ENCODE results near the gene LENG8.
"Not testable (repeated sequence)": the region's sequence is repeated elsewhere in the genome, so short reads cannot be mapped to it uniquely, and the experiment has no call there.

The LENG8 gene

DNA sequence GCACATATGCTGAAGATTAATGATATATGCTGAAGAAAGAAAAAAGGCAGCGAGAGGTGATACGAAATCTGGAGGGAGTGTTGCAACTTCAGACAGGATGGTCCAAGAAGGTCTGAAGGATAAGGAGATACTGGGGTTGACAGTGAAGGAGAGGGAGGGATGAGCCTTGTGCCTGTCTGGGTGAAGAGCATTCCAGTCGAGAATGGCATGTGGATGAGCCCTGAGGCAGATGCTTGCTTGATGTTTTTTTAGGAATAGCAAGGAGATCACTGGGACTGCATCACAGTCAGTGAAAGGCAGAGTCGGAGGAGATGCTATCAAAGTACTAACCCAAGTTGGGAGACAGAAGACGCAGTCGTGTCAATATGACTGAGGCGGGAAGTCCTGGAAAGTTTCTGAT is 40.3 kb downstream of the LENG8 start:
- no peak for DNase-seq

DNA sequence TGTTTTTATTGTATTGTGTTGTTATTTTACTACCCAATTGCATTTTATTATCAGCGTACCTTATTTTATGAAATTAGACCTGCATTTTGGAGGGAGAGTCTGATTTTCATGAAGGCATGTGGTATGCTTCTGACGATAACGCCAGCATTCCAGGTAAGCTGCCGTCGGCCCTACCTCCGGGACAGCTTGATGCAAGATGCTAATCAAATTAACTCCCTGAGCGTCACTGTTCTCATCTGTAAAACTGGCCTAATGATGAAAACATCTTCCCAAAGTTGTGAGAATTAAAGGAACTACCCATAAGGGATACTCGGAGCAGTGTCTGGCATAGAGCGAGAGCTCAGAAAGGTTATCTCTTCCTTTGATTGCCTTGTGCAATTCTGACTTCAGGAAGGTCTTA is 40.8 kb downstream of the LENG8 start:
- no peak for DNase-seq

DNA sequence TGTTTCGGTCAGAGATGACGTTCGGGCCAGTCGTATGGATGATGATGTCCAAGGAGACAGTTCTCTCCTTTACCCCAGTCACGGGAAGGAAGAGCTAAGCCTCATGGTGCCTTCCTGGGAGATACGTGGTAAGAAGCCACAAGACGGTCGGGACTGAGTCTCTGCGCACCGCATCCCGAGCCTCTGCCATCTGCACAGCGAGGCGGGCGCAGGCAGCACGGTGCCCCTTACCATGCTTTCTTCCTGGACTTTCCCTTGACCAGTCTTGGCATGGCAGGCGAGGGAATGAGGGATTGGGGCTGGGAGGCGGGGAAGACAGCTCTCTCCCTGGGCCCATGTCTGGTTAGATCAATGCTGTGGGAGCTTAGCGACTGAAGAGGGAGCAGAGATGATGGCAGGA is 43.6 kb downstream of the LENG8 start:
- no peak for DNase-seq

DNA sequence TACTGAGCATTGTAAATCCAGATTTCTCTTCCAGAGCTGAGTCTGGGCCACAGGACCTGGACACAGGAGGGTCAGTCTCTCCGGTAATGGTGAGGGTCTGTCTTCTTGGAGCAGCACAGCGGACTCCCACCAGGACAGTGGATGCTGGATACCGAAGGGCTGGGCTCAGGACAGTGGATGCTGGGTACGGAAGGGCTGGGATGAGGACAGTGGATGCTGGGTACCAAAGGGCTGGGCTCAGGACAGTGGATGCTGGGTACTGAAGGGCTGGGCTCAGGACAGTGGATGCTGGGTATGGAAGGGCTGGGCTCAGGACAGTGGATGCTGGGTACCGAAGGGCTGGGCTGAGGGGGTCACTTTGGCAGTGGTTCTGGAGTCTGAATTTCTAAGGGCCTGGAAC is 44.1 kb downstream of the LENG8 start:
- not testable (repeated sequence) for DNase-seq

DNA sequence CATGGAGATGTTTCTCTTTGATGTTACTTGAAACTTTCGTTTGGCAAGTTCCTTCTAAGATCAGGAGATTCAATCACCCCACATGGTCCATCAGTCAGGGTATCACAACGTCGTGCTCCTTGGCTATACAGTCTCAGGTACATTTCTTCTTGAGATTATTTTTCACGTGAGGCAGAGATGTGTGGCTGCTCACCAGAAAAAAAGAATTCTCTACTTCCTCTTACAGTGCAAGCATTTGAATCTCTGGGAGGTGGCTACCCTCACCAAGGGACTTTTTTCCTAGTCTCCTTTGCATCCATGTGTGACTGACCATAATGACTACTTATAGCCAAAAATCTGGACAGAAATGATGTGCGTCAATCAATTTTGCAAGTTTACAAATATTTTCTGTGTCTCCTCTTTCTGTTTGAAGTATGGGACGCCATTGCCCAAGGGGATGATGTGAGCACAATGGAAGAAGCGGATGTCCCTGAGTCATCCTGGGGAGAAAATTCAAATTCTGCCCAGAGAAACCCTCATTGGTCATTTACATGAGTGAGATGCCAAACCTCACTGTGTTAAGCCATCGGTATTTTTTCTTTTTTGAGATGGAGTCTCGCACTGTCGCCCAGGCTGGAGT is 45.1 kb downstream of the LENG8 start:
- DNase-seq = no peak

DNA sequence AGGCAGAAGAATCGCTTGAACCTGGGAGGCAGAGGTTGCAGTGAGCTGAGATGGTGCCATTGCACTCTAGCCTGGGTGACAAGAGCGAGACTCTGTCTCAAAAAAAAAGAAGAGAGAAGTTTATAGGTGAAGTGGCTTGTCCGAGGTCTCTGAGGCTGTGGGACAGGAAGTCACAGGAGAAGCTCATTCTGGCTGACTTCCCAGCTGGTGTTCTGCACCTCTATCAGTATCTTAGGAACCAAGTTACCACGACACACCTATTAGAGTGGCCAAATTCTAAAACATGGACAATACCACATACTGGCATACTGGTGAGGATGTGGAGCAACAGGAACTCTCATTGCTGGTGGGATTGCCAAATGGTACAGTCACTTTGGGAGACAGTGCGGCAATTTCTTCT is 46.3 kb downstream of the LENG8 start:
- not testable (repeated sequence) for DNase-seq

DNA sequence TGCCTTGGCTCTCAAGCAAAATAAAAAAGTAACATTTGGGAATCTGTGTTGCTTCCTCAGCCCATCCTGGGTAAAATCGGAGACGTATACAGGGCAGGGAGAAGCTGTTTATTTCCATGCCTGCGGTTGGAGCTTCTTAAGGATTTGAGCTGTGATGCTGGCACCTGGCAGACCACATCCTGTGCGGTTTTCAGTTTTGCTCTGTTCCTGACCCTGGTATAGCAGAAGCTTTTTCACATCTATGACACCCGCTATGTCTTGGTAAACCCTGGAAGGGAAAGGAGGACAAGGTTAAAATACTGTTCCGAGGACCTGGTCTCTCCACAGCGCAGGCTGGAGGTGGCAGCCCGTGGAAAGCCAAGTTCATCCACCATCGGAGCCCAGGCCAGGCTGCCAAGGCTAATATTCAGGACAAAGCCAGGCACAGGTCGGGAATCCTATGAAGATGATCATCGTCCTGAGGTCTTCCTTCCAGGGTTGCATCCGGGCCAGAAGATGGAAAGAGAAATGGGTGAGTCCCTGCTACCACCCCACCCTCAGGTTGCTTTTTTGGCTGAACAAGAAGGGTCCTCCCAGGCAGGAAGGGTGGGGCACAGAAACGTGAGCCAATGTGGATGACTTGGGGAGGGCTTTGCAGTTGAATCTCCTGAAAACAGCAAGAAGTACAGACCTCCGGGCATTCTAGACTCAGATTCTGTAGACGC is 48.9 kb downstream of the LENG8 start:
- DNase-seq = not testable (repeated sequence)

DNA sequence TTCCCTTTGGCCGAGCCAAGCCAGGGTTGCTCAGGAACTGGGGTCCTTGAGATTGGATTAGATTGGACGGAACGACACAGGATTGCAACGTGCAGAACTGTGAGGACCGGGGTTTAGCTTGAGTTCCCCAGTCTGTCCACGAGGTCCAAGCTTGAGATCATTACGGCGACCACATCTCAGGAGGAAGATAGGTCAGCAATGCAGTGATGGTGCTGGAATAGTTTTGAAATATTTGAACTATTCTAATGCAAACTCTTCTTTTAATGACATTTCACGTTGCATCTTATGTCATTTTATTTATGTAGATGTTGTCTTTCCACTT is 49.4 kb downstream of the LENG8 start:
- not testable (repeated sequence) for DNase-seq

DNA sequence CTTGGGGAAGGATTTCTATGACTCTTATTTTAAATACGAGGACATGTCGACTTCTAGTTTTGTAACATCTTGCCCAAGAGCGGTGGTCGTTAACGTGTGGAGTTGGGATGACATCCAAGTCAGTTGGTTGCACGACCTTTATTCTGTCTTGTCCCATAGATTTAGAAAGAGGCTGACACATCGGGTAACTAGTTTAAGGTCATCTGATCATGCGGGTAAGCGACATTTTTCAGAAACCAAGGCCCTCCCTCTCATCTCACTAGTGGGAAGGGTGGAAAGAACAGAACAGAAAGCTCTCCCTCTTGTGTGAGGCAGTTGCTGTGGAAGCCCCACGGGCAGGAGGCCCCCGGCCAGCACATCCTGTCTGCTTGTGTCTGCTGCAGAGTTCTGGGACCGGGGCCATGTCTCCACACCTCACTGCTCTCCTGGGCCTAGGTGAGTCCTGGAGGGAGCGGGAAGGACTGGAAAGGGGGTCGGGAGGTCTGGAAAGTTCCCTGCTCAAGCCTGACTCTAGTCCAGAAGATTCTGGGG is 53.6 kb downstream of the LENG8 start, which contains the start of gene LAIR2:
TSS of gene LAIR2 (plus strand) at position 314 of the 531 bp plus-strand sequence. CDS start at position 402, 88 bp downstream.
- DNase-seq = no peak

DNA sequence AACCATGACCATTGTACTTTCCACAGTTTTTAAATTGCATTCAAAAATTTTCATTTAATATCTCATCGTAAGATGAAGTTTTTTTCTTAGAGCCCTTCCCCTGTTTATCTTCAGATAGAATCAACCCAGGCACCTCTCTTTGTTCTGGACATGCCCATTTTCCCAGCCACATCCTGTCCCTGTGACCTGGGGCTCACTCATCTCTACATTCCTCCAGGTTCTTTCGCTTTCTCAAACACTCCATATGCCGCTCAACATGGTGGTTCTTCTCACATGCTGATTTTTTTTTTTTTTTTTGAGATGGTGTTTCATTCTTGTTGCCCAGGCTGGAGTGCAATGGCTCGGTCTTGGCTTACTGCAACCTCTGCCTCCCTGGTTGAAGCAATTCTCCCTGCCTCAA is 56.5 kb downstream of the LENG8 start:
- DNase-seq = not testable (repeated sequence)

DNA sequence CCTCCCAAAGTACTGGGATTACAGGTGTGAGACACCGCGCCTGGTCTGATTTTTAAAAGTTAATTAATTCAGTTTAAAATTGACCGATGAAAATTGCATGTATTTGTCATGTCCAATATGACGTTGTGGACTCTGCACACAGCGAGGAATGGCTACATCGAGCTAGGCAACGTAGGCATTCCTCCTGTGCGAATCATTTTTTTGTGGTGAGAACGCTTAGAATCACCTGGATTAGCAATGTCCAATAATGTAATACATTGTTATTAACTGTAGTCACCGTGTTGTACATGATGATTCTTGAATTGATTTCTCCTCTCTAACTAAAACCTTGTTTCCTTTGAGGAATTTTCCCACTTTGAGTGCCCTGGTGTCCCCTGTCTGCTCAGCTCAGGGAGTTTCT is 57.1 kb downstream of the LENG8 start:
- DNase-seq = no peak

DNA sequence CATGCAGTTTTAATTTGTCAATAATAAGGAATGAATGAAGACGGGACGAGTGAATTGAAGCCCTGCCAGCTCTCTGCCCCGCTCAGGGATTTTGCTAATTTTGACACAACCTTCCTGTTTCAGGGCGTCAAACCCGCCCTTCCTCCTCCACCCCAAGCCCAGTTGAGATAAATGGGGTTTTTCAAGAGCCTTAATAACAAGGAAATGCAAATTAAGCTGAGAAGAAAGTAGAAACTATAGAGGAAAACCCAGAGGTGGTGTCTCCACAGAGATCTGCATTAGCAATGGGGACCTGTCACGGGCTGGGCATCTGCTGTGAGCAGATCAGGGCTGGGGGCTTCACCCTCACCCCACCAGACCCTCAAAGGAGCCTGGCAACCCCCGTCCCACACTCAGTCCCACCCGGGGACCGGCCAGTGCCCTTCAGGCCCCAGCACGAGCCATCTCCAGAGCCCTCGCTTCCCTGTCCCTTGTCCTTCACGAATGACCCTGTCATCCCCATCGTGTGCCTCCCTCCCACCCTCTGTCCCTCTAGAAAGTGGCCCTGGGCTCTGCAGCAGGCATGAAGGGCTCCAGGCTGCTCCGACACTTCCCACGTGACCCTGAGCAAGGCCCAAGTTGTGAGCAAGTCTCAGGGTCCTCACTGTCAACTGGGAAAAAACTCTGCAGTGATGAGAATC is 58.2 kb downstream of the LENG8 start:
- not testable (repeated sequence) for DNase-seq

DNA sequence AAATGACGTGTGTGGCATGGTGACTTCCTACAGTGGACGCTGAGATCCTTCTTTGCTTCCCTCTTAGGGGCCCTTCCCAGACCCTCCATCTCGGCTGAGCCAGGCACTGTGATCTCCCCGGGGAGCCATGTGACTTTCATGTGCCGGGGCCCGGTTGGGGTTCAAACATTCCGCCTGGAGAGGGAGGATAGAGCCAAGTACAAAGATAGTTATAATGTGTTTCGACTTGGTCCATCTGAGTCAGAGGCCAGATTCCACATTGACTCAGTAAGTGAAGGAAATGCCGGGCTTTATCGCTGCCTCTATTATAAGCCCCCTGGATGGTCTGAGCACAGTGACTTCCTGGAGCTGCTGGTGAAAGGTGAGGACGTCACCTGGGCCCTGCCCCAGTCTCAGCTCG is 58.8 kb downstream of the LENG8 start:
- DNase-seq = no peak

DNA sequence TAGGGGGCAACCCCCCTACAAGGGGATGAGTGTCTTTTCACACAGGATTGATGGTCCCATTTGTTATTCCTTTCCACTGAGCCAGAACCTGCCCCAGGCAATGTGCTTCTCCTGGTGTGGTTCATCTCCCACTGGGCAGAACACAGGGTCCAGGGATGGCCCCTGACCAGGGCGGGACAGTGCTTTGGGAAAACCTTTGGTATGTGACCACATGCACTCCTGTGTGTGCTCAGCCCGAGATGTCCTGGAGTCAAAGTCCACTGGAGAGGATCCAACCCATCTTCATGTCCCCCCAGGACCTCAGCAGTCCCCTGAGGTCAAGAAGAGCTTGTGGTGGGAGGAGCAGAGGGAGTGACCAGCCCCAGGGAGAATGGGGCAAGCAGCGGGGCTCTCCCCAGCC is 59.5 kb downstream of the LENG8 start:
- not testable (repeated sequence) for DNase-seq

DNA sequence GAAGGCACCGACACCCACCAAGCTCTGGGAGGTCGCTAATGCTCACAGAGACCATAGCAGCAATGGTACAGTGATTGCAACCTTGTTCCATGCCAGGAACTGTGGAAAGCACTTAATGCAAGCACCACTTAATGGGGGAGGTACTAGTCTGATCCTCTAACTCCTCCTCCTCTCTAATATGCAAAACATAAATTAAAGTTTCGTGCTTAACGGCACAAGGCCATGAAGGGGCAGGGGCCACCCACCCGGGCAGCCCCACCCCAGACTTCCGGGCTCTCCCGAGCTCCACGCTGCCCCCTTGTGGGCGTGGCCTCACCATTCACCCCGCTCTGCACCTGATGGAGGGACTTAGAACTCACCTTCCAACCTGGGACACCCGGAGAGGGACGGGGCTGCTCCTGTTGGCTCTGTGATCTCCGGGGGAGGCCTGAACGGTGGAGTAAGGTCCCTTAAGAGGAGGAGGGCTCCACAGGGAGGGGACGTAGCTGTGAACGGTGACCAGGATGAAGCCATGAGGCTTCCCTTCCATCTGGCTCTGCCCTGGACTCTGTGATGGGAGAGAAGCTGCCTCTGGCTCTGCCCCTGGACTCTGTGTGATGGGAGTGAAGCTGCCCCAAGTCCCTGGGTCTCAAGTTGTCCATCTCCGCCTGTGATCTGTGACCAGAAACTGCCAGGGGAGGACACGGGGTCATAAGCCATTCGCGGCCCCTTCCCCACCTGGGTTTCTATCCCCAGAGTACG is 60.4 kb downstream of the LENG8 start:
- DNase-seq = not testable (repeated sequence)
